ENCODE data around the gene CHAD.

Gene CHAD

GRCh38 chr17:50491505-50491904 is 22.8 kb upstream of the CHAD start:
- Mint-ChIP-seq H3K4me3 (no peak overlapping the region), H3K4me1 (no peaks in the 10 kb centered on the region), H3K9me3 (no peaks in the 10 kb centered on the region), H3K27ac (no peak overlapping the region), H3K27me3 (ENCODE audit: low read depth, poor library complexity) (peaks cover 6% of the 10 kb centered on the region), H3K36me3 (ENCODE audit: low read depth) (no peaks in the 10 kb centered on the region)
- DNase-seq = no peak
- no peak for TF ChIP-seq CTCF (IDR thresholded peaks at IDR 0.05)

DNA sequence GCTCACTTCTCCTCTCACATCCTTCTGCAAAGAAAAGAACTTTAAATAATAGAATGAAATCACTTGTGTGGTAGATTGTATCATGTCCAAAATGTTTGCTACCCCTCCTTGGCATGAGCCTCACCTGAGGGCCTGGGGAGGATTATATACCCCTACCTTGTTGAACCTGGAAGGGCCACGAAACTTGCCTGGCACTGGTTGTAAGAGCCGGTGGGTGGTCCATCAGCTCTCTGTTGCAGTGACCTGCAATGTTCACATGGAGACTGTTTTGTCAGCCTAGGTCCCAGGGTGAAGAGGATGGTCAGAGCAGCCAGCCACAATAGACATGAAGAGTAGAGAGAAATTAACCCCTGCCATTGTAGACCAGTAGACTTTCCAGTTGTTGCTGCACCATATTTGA is 20.2 kb upstream of the CHAD start:
- no peaks in the 10 kb centered on the region for H3K4me1 Mint-ChIP-seq
- peaks cover 13% of the 10 kb centered on the region for H3K27me3 Mint-ChIP-seq (ENCODE audit: low read depth, poor library complexity)
- H3K9me3 Mint-ChIP-seq = no peaks in the 10 kb centered on the region
- TF ChIP-seq CTCF (IDR thresholded peaks at IDR 0.05) = no peak
- H3K27ac Mint-ChIP-seq = no peak overlapping the region
- peaks cover 21% of the 10 kb centered on the region for H3K36me3 Mint-ChIP-seq (ENCODE audit: low read depth)
- DNase-seq = no peak
- H3K4me3 Mint-ChIP-seq = no peak overlapping the region

- no peak for DNase-seq
- peaks cover 6% of the 10 kb centered on the region for H3K4me1 Mint-ChIP-seq
- peaks cover 13% of the 10 kb centered on the region for H3K27me3 Mint-ChIP-seq (ENCODE audit: low read depth, poor library complexity)
- no peak for TF ChIP-seq CTCF (IDR thresholded peaks at IDR 0.05)
- no peak overlapping the region for H3K4me3 Mint-ChIP-seq
- no peak overlapping the region for H3K27ac Mint-ChIP-seq
- no peaks in the 10 kb centered on the region for H3K9me3 Mint-ChIP-seq
- H3K36me3 Mint-ChIP-seq (ENCODE audit: low read depth) = peaks cover 27% of the 10 kb centered on the region
Observed at GRCh38 chr17:50487213-50488096, 18.8 kb upstream of the CHAD start.

DNA sequence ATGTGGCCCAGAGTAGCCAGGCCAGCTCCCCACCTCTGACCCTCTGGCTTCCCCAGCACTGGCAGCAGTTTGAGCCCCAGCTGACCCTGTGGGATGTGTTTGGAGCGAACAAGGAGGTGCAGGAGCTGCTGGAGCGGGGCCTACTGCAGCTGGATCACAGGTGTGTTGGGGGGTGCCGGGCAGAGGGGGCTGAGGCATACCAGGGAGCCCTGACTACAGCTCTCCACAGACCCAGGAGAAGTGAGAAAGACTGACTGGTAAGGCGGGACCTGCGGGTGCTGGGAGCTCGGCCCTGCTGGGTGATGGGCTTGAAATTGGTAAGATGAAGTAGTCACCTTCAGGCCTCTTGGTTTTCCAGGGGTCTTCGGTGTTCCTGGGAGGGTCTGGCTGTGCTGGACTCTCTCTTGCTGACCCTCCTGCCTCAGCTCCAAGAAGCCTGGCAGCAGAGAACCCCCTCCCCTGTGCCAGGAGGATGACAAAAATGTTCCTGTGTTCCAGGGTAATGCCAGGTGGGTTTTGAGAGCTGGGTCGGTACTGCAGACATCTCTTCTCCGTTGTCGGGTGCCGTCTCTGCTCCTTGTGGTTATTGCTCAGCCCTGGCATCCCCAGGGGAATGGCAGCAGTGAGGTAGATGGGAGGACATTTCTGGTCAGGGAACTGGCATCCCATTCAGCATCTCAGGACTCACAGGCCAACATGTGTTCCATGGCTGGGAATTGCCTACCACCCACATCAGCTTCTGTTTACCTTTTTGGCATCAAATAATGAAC is 15.9 kb upstream of the CHAD start:
- H3K4me1 Mint-ChIP-seq = peaks cover 15% of the 10 kb centered on the region
- H3K27ac Mint-ChIP-seq = no peak overlapping the region
- H3K36me3 Mint-ChIP-seq (ENCODE audit: low read depth) = peaks cover 30% of the 10 kb centered on the region
- peaks cover 6% of the 10 kb centered on the region for H3K27me3 Mint-ChIP-seq (ENCODE audit: low read depth, poor library complexity)
- no peak for TF ChIP-seq CTCF (IDR thresholded peaks at IDR 0.05)
- no peak overlapping the region for H3K4me3 Mint-ChIP-seq
- no peaks in the 10 kb centered on the region for H3K9me3 Mint-ChIP-seq
- no peak for DNase-seq

- Mint-ChIP-seq H3K27ac (no peak overlapping the region), H3K27me3 (ENCODE audit: low read depth, poor library complexity) (peaks cover 9% of the 10 kb centered on the region), H3K4me1 (peaks cover 21% of the 10 kb centered on the region), H3K36me3 (ENCODE audit: low read depth) (peaks cover 30% of the 10 kb centered on the region), H3K9me3 (no peaks in the 10 kb centered on the region), H3K4me3 (no peak overlapping the region)
- no peak for TF ChIP-seq CTCF (IDR thresholded peaks at IDR 0.05)
- no peak for DNase-seq
Observed at GRCh38 chr17:50483266-50483665, 14.6 kb upstream of the CHAD start.

Measured in nephron progenitor cell (in vitro differentiated cells).